OCI-LY3 (cell line): ENCODE results near the gene CDS2.

Experiments
- H2AFZ ChIP-seq: fragments of 200-600, 300-600 bp; shearing (Covaris generic); 2 replicates; pipeline ENCODE4 v1.6.0; 2014; ENCODE audit warnings: antibody characterized with exemption, low read depth, low read length
- H3K27ac ChIP-seq: fragments of 200-600, 300-600 bp; sonication (generic); 2 replicates; pipeline ENCODE4 v1.5.1; 2014; ENCODE audit warnings: mild to moderate bottlenecking, low read length, moderate library complexity, mixed read lengths
- H3K27me3 ChIP-seq: fragments of 200-600, 300-600 bp; sonication (generic); 2 replicates; pipeline ENCODE4 v1.6.1; 2014; ENCODE audit warnings: low read depth, low read length, mixed read lengths
- H3K36me3 ChIP-seq: fragments of 200-600, 300-600 bp; sonication (generic); replicated peaks from 2 replicates; pipeline ENCODE3; 2014; ENCODE audit warnings: low read depth, low read length, mixed read lengths
- H3K4me1 ChIP-seq: fragments of 300-600, 200-600 bp; sonication (generic); 2 replicates; pipeline ENCODE4 v1.6.1; 2014; ENCODE audit warnings: low read length, mixed read lengths
- H3K4me2 ChIP-seq: fragments of 200-600, 300-600 bp; sonication (generic); 2 replicates; pipeline ENCODE4 v1.6.1; 2014; ENCODE audit warnings: low read length, mixed read lengths
- H3K4me3 ChIP-seq: fragments of 300-600, 200-600 bp; sonication (generic); 2 replicates; pipeline ENCODE4 v1.5.1; 2014; ENCODE audit warnings: antibody characterized with exemption, mild to moderate bottlenecking, low read length, moderate library complexity
- H3K79me2 ChIP-seq: fragments of 300-600, 200-600 bp; shearing (Covaris generic); 2 replicates; pipeline ENCODE4 v1.6.1; 2014; ENCODE audit warnings: mild to moderate bottlenecking, low read length, mixed read lengths
- H3K9ac ChIP-seq: fragments of 300-600, 200-600 bp; shearing (Covaris generic); 2 replicates; pipeline ENCODE4 v1.6.0; 2014; ENCODE audit warnings: mild to moderate bottlenecking, low read length, moderate library complexity
- H3K9me3 ChIP-seq: fragments of 200-600, 300-600 bp; shearing (Covaris generic); 2 replicates; pipeline ENCODE4 v1.6.1; 2014; ENCODE audit warnings: low read length, mixed read lengths; ENCODE audit not compliant: insufficient read depth
- H4K20me1 ChIP-seq: fragments of 200-600, 300-600 bp; sonication (generic); 2 replicates; pipeline ENCODE4 v1.6.1; 2016; ENCODE audit warnings: low read length, mixed read lengths; ENCODE audit not compliant: insufficient read depth
- CTCF ChIP-seq: fragments of 200-600, 300-600 bp; sonication (generic); IDR thresholded peaks from 2 replicates; pipeline ENCODE4 v1.5.1; 2014; ENCODE audit warnings: antibody characterized with exemption, low read length, low read depth
- EZH2phosphoT487 ChIP-seq: fragments of 200-600 bp; shearing (Covaris generic); IDR thresholded peaks from 2 replicates; pipeline ENCODE4 v1.6.1; 2018; ENCODE audit warnings: antibody characterized with exemption, mixed run types, low read depth

CDS2 gene

GRCh38 chr20:5148581-5148980, 21.8 kb downstream of the CDS2 start:
- TF ChIP-seq EZH2phosphoT487 (no peak), CTCF (no peak)
- H3K9ac ChIP-seq: no peak overlapping the region
- peaks cover 14% of the 10 kb centered on the region for H3K4me1 ChIP-seq
- H3K9me3 ChIP-seq: no peaks in the 10 kb centered on the region
- H3K27ac ChIP-seq: no peak overlapping the region
- H3K4me3 ChIP-seq: no peak overlapping the region
- peaks cover 7% of the 10 kb centered on the region for H3K36me3 ChIP-seq
- H3K27me3 ChIP-seq: no peaks in the 10 kb centered on the region
- H4K20me1 ChIP-seq: peaks cover 70% of the 10 kb centered on the region
- no peak overlapping the region for H2AFZ ChIP-seq
- peaks cover 78% of the 10 kb centered on the region for H3K79me2 ChIP-seq
- no peak overlapping the region for H3K4me2 ChIP-seq

DNA sequence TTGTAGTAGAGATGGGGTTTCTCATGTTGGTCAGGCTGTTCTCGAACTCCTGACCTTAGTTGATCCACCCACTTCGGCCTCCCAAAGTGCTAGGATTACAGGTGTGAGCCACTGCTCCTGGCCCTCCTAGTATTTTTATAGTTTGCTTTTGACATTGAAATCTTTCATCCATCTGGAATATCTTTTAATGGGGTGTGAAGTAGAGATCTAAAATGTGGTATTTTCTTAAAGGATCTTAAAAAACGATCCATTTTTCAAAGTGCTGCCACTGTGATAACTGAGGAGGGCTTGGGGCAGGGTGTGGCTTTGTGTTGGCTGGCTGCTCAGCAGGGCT, 23.1 kb downstream of the CDS2 start:
- Histone ChIP-seq H3K9me3 (no peaks in the 10 kb centered on the region), H4K20me1 (peaks cover 72% of the 10 kb centered on the region), H3K4me2 (no peak overlapping the region), H2AFZ (no peak overlapping the region), H3K79me2 (peaks cover 80% of the 10 kb centered on the region), H3K27ac (no peak overlapping the region), H3K4me3 (no peak overlapping the region), H3K36me3 (peaks cover 3% of the 10 kb centered on the region), H3K27me3 (no peaks in the 10 kb centered on the region), H3K4me1 (peaks cover 9% of the 10 kb centered on the region), H3K9ac (no peak overlapping the region)
- TF ChIP-seq EZH2phosphoT487: no peak
- no peak for TF ChIP-seq CTCF

- H3K36me3 ChIP-seq: peaks cover 1% of the 10 kb centered on the region
- peaks cover 9% of the 10 kb centered on the region for H3K4me1 ChIP-seq
- peaks cover 82% of the 10 kb centered on the region for H3K79me2 ChIP-seq
- H3K27me3 ChIP-seq: no peaks in the 10 kb centered on the region
- H3K9ac ChIP-seq: no peak overlapping the region
- H2AFZ ChIP-seq: no peak overlapping the region
- H3K27ac ChIP-seq: no peak overlapping the region
- H4K20me1 ChIP-seq: peaks cover 75% of the 10 kb centered on the region
- no peak overlapping the region for H3K4me3 ChIP-seq
- no peak for TF ChIP-seq EZH2phosphoT487
- TF ChIP-seq CTCF: no peak
- no peak overlapping the region for H3K4me2 ChIP-seq
- no peaks in the 10 kb centered on the region for H3K9me3 ChIP-seq
Measured at GRCh38 chr20:5150226-5151076, 23.6 kb downstream of the CDS2 start.

GRCh38 chr20:5153152-5153467, 26.3 kb downstream of the CDS2 start:
- TF ChIP-seq EZH2phosphoT487: no peak
- no peak for TF ChIP-seq CTCF
- Histone ChIP-seq H3K36me3 (no peaks in the 10 kb centered on the region), H3K4me2 (no peak overlapping the region), H3K9ac (no peak overlapping the region), H3K4me3 (no peak overlapping the region), H3K9me3 (no peaks in the 10 kb centered on the region), H3K27ac (no peak overlapping the region), H3K79me2 (peaks cover 76% of the 10 kb centered on the region), H3K4me1 (peaks cover 5% of the 10 kb centered on the region; the same call in 1 of the 2 replicates), H3K27me3 (no peaks in the 10 kb centered on the region), H4K20me1 (peaks cover 66% of the 10 kb centered on the region), H2AFZ (no peak overlapping the region)
